Stimulated activated CD8-positive, alpha-beta memory T cell treated with anti-CD3 and anti-CD28 coated beads, Interleukin-7, amount 100 ng/mL, for 24 hours (primary cell): ENCODE data around the gene FOXD2.

Experiments
- DNase-seq: peaks from one replicate; pipeline ENCODE4 v3.0.0-alpha.2; 2020; ENCODE audit warnings: low read depth

The FOXD2 gene

GRCh38 chr1:47465605-47466004 is 27.8 kb downstream of the FOXD2 start:
- DNase-seq: no peak

GRCh38 chr1:47468709-47469389 is 31.0 kb downstream of the FOXD2 start:
- no peak for DNase-seq

GRCh38 chr1:47469390-47469759 is 31.5 kb downstream of the FOXD2 start:
- DNase-seq: no peak

GRCh38 chr1:47469910-47470309 is 32.1 kb downstream of the FOXD2 start:
- no peak for DNase-seq

GRCh38 chr1:47471163-47471562 is 33.3 kb downstream of the FOXD2 start:
- DNase-seq: no peak

GRCh38 chr1:47474278-47475193 is 36.7 kb downstream of the FOXD2 start:
- DNase-seq: no peak

- no peak for DNase-seq
These were observed 39.8 kb downstream of the FOXD2 start for GRCh38 chr1:47477595-47478080.

- no peak for DNase-seq
These were observed 40.2 kb downstream of the FOXD2 start for GRCh38 chr1:47478090-47478489.

- DNase-seq: no peak
These were observed 41.8 kb downstream of the FOXD2 start for GRCh38 chr1:47479664-47480063.

- no peak for DNase-seq
These were observed 44.1 kb downstream of the FOXD2 start for GRCh38 chr1:47481936-47482335.

- no peak for DNase-seq
These were observed 44.9 kb downstream of the FOXD2 start for GRCh38 chr1:47482786-47483185.

- no peak for DNase-seq
These were observed 45.8 kb downstream of the FOXD2 start for GRCh38 chr1:47483651-47484050.

GRCh38 chr1:47485817-47486216 is 48.0 kb downstream of the FOXD2 start:
- DNase-seq: no peak

GRCh38 chr1:47487332-47487731 is 49.5 kb downstream of the FOXD2 start:
- DNase-seq: no peak

- no peak for DNase-seq
These were observed 50.1 kb downstream of the FOXD2 start for GRCh38 chr1:47487850-47488450.
